ENCODE data around the gene SLC2A9. TPM values are rescaled to one million over a fixed set of nuclear protein-coding genes. Genes with fewer than 3 reads are reported as not detected.

Gene SLC2A9
- total and polyA plus RNA-seq, 2 of the 13 experiments (the other 11 are each of a cell fraction or from before 2014, with no cell fraction given), result 36.2 to 42.3 TPM

DNA sequence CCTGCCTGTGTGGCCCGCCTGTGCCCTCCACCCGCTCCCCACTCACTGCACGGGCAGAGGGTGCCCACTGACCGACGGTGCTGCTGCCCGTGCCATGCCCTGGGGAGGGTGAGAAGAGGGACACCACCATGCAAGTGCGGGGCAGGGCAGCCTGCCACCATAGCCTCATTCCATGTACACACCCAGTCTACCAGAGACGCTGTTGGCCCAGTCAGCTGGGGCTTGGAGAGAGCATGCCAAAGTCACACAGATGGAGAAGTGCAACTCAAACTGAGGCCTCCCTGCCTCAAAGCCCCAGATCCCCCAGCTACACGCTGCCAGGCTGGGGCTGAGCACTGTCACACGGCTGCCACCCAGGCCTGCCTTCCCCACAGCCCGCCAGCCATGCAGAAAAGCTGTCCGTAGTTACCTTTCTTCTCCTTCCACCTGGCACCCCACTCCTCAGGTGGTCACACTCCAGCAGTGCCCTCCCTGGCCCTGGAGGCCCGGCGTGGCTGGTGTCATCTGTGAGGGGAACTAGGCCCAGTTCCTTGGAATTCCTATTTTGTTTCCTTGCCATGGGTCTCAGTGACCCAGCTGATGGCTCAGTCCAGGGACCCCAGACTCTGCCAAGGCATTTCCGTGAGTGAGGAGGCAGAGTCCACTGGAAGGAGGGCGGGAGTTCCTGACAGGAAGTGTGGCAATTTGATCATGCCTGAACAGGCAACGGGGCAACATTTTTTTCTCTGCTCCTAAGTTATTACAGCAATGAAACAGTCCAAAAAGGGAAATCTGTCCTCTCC, at the start of gene SLC2A9 (continued):
- TF ChIP-seq, protein P1, sequence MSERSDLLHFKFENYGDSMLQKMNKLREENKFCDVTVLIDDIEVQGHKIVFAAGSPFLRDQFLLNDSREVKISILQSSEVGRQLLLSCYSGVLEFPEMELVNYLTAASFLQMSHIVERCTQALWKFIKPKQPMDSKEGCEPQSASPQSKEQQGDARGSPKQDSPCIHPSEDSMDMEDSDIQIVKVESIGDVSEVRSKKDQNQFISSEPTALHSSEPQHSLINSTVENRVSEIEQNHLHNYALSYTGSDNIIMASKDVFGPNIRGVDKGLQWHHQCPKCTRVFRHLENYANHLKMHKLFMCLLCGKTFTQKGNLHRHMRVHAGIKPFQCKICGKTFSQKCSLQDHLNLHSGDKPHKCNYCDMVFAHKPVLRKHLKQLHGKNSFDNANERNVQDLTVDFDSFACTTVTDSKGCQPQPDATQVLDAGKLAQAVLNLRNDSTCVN (CRISPR knock-in tag; IDR thresholded peaks at IDR 0.05; ENCODE audit: borderline replicate concordance), result no peak
- no peak for TF ChIP-seq HNRNPK (IDR thresholded peaks at IDR 0.05; ENCODE audit: low read depth, low read length, poor library complexity, severe bottlenecking)
- no peak for TF ChIP-seq NCOA1 (CRISPR knock-in tag; IDR thresholded peaks at IDR 0.05)
- no peak for TF ChIP-seq SYNCRIP (IDR thresholded peaks at IDR 0.05; ENCODE audit: insufficient read depth, low read depth, low read length)
- TF ChIP-seq, protein P2, sequence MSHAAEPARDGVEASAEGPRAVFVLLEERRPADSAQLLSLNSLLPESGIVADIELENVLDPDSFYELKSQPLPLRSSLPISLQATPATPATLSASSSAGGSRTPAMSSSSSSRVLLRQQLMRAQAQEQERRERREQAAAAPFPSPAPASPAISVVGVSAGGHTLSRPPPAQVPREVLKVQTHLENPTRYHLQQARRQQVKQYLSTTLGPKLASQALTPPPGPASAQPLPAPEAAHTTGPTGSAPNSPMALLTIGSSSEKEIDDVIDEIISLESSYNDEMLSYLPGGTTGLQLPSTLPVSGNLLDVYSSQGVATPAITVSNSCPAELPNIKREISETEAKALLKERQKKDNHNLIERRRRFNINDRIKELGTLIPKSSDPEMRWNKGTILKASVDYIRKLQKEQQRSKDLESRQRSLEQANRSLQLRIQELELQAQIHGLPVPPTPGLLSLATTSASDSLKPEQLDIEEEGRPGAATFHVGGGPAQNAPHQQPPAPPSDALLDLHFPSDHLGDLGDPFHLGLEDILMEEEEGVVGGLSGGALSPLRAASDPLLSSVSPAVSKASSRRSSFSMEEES (CRISPR knock-in tag; IDR thresholded peaks at IDR 0.05), result 0 out of 2 replicates have a peak, but pooled peaks have one; percentile 33
- TF ChIP-seq, protein P3, sequence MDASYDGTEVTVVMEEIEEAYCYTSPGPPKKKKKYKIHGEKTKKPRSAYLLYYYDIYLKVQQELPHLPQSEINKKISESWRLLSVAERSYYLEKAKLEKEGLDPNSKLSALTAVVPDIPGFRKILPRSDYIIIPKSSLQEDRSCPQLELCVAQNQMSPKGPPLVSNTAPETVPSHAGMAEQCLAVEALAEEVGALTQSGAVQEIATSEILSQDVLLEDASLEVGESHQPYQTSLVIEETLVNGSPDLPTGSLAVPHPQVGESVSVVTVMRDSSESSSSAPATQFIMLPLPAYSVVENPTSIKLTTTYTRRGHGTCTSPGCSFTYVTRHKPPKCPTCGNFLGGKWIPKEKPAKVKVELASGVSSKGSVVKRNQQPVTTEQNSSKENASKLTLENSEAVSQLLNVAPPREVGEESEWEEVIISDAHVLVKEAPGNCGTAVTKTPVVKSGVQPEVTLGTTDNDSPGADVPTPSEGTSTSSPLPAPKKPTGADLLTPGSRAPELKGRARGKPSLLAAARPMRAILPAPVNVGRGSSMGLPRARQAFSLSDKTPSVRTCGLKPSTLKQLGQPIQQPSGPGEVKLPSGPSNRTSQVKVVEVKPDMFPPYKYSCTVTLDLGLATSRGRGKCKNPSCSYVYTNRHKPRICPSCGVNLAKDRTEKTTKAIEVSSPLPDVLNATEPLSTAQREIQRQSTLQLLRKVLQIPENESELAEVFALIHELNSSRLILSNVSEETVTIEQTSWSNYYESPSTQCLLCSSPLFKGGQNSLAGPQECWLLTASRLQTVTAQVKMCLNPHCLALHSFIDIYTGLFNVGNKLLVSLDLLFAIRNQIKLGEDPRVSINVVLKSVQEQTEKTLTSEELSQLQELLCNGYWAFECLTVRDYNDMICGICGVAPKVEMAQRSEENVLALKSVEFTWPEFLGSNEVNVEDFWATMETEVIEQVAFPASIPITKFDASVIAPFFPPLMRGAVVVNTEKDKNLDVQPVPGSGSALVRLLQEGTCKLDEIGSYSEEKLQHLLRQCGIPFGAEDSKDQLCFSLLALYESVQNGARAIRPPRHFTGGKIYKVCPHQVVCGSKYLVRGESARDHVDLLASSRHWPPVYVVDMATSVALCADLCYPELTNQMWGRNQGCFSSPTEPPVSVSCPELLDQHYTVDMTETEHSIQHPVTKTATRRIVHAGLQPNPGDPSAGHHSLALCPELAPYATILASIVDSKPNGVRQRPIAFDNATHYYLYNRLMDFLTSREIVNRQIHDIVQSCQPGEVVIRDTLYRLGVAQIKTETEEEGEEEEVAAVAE (CRISPR knock-in tag; IDR thresholded peaks at IDR 0.05; ENCODE audit: borderline replicate concordance), result no peak
- TF ChIP-seq, protein P4, sequence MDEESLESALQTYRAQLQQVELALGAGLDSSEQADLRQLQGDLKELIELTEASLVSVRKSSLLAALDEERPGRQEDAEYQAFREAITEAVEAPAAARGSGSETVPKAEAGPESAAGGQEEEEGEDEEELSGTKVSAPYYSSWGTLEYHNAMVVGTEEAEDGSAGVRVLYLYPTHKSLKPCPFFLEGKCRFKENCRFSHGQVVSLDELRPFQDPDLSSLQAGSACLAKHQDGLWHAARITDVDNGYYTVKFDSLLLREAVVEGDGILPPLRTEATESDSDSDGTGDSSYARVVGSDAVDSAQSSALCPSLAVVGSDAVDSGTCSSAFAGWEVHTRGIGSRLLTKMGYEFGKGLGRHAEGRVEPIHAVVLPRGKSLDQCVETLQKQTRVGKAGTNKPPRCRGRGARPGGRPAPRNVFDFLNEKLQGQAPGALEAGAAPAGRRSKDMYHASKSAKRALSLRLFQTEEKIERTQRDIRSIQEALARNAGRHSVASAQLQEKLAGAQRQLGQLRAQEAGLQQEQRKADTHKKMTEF (CRISPR knock-in tag; IDR thresholded peaks at IDR 0.05), result no peak
- no peak for TF ChIP-seq MLLT10 (CRISPR knock-in tag; IDR thresholded peaks at IDR 0.05)
- TF ChIP-seq, protein P5, sequence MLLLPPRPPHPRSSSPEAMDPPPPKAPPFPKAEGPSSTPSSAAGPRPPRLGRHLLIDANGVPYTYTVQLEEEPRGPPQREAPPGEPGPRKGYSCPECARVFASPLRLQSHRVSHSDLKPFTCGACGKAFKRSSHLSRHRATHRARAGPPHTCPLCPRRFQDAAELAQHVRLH (CRISPR knock-in tag; IDR thresholded peaks at IDR 0.05; ENCODE audit: borderline replicate concordance, low read depth), result no peak
- TF ChIP-seq, protein P6, sequence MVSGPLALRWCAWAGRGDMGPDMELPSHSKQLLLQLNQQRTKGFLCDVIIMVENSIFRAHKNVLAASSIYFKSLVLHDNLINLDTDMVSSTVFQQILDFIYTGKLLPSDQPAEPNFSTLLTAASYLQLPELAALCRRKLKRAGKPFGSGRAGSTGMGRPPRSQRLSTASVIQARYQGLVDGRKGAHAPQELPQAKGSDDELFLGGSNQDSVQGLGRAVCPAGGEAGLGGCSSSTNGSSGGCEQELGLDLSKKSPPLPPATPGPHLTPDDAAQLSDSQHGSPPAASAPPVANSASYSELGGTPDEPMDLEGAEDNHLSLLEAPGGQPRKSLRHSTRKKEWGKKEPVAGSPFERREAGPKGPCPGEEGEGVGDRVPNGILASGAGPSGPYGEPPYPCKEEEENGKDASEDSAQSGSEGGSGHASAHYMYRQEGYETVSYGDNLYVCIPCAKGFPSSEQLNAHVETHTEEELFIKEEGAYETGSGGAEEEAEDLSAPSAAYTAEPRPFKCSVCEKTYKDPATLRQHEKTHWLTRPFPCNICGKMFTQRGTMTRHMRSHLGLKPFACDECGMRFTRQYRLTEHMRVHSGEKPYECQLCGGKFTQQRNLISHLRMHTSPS (CRISPR knock-in tag; IDR thresholded peaks at IDR 0.05; ENCODE audit: low read depth), result peak; percentile 31; the same call in 1 of the 2 replicates
- TF ChIP-seq MED13 (CRISPR knock-in tag; IDR thresholded peaks at IDR 0.05), result no peak
- 0 out of 2 replicates have a peak, but pooled peaks have one; percentile 22 for TF ChIP-seq ZNF317 (CRISPR knock-in tag; IDR thresholded peaks at IDR 0.05)
- peak; percentile 74 for TF ChIP-seq HOXA3 (CRISPR knock-in tag; IDR thresholded peaks at IDR 0.05)
- peak; percentile 51; the same call in 1 of the 2 replicates for TF ChIP-seq ZNF510 (CRISPR knock-in tag; IDR thresholded peaks at IDR 0.05; ENCODE audit: low read depth)
- TF ChIP-seq ZNF781 (CRISPR knock-in tag; IDR thresholded peaks at IDR 0.05; ENCODE audit: borderline replicate concordance, not compliant biosample characterization), result peak; percentile 55
- peak; percentile 86; the same call in 1 of the 2 replicates for TF ChIP-seq HDAC2 (CRISPR knock-in tag; IDR thresholded peaks at IDR 0.05)
- no peak for TF ChIP-seq RBM39 (IDR thresholded peaks at IDR 0.05; ENCODE audit: low read depth, low read length, poor library complexity, severe bottlenecking)

Data from HepG2 (cell line).